Gastroesophageal sphincter (tissue), 3 donors: ENCODE data around the gene TIGAR.

Experiments used
- POLR2A ChIP-seq, 2 donors: fragments of 450-650 bp; IDR thresholded peaks; one replicate each; pipeline ENCODE4 v1.6.1; 2017; ENCODE audit warnings: antibody characterized with exemption in 2 of 2, mild to moderate bottlenecking in 2 of 2, moderate library complexity in 1 of 2
- POLR2AphosphoS5 ChIP-seq: sonication (generic); formaldehyde crosslinking; IDR thresholded peaks from one replicate; pipeline ENCODE4 v1.6.1; 2017; ENCODE audit warnings: antibody characterized with exemption
- TF ChIP-seq, protein P1 (sequence below), 4 experiments: fragments of 200-600 bp in 2 of 4; fragments of 450-650 bp in 2 of 4; sonication (generic) in 1 of 4; IDR thresholded peaks; one replicate each; pipeline ENCODE4 v1.5.1; 2017 to 2019; ENCODE audit warnings: antibody characterized with exemption in 4 of 4, mild to moderate bottlenecking in 2 of 4, moderate library complexity in 2 of 4

GRCh38 chr12:4327293-4327692 lies 6.3 kb downstream of the TIGAR start:
- TF ChIP-seq, protein P1, sequence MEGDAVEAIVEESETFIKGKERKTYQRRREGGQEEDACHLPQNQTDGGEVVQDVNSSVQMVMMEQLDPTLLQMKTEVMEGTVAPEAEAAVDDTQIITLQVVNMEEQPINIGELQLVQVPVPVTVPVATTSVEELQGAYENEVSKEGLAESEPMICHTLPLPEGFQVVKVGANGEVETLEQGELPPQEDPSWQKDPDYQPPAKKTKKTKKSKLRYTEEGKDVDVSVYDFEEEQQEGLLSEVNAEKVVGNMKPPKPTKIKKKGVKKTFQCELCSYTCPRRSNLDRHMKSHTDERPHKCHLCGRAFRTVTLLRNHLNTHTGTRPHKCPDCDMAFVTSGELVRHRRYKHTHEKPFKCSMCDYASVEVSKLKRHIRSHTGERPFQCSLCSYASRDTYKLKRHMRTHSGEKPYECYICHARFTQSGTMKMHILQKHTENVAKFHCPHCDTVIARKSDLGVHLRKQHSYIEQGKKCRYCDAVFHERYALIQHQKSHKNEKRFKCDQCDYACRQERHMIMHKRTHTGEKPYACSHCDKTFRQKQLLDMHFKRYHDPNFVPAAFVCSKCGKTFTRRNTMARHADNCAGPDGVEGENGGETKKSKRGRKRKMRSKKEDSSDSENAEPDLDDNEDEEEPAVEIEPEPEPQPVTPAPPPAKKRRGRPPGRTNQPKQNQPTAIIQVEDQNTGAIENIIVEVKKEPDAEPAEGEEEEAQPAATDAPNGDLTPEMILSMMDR (IDR thresholded peaks at IDR 0.05): no peak
- TF ChIP-seq POLR2A (IDR thresholded peaks at IDR 0.05) (no peak), POLR2AphosphoS5 (no peak)
